Epithelial cell of proximal tubule (primary cell): ENCODE data around the gene OR5B12. TPM values are rescaled to one million over a fixed set of nuclear protein-coding genes. Genes with fewer than 3 reads are reported as not detected.

Experiments used
- DNase-seq: peaks from one replicate; pipeline ENCODE4 v3.0.0-alpha.2; 2011; ENCODE audit warnings: low read depth
- H3K4me3 ChIP-seq: 2 replicates; pipeline ENCODE4 v1.5.1; 2011; ENCODE audit warnings: low read depth, mild to moderate bottlenecking, low read length
- total RNA-seq: library from RNA; depleted of rRNA; stranded (reverse); fragments of >200 nt; gene quantifications from 2 replicates; pipeline ENCODE4 v1.2.3, GENCODE V29; 2015
- TF ChIP-seq, protein P1 (sequence below): conservative IDR thresholded peaks from 2 replicates; pipeline ENCODE4 v1.5.1; 2012; ENCODE audit warnings: low read depth, mild to moderate bottlenecking, low read length

Gene OR5B12
- total RNA-seq, 1 donor from 2014 or later = not detected

DNA sequence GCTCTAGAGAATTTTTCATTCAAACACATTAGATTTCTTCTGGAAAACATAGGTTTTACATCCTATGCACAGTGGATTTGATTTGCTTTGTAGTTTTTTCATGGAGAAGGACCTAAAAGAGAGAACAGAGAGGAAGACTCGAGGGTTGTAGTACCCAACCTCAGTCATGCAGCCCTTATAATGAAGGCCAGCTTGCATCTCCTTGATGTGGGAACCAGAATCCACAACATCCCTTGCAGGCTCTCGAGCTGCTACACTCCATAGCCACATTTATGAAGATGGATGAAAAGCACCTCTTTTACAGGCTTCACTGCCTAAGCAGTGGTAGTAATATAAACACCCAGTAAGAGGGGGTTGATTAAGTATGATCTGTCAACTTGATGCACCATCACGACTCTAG is 9.5 kb upstream of the OR5B12 start:
- TF ChIP-seq, protein P1, sequence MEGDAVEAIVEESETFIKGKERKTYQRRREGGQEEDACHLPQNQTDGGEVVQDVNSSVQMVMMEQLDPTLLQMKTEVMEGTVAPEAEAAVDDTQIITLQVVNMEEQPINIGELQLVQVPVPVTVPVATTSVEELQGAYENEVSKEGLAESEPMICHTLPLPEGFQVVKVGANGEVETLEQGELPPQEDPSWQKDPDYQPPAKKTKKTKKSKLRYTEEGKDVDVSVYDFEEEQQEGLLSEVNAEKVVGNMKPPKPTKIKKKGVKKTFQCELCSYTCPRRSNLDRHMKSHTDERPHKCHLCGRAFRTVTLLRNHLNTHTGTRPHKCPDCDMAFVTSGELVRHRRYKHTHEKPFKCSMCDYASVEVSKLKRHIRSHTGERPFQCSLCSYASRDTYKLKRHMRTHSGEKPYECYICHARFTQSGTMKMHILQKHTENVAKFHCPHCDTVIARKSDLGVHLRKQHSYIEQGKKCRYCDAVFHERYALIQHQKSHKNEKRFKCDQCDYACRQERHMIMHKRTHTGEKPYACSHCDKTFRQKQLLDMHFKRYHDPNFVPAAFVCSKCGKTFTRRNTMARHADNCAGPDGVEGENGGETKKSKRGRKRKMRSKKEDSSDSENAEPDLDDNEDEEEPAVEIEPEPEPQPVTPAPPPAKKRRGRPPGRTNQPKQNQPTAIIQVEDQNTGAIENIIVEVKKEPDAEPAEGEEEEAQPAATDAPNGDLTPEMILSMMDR = no peak
- H3K4me3 ChIP-seq = no peak overlapping the region
- no peak for DNase-seq

DNA sequence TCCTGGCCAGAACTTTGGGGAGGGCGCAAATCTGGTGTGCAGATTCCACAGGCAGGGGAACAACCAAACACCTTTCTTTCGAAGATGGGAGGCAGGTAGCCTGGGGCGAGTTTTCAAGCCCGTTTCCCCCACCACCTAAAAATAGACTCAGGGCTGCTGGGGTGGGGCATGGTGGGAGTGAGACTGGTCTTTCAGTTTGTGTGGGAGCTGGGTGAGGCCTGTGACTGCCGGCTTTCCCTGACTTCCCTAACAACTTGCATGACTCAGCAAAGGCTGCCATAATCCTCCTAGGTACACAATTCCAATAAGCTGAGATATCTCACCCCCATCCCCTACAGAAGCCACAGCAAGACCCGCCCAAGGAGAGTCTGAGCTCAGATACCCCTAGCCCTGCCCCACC is 4.3 kb upstream of the OR5B12 start:
- DNase-seq = no peak
- TF ChIP-seq, protein P1 = no peak
- no peak overlapping the region for H3K4me3 ChIP-seq

GRCh38 chr11:58444300-58444699 is 2.3 kb upstream of the OR5B12 start:
- TF ChIP-seq, protein P1 = no peak
- no peak overlapping the region for H3K4me3 ChIP-seq
- DNase-seq = no peak

DNA sequence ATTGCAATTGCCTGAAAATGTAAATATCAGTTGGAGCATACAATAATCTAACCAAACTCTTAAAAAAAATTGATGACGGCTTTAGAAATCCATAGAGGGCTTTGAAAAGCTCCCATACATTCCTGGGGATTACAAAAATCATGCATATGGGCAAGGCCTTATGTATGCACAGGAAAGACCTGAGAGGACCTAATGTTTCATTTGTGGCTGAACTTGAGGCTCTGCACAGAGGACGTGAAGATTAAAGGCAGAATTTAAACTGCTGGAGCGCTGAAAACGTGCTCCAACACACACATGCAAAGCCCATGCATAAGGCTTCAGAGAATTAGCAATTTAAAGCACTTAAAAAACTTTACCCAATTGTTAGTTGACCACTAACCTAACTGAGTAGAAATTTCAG is 3.5 kb downstream of the OR5B12 start:
- no peak for DNase-seq
- TF ChIP-seq, protein P1 = no peak

DNA sequence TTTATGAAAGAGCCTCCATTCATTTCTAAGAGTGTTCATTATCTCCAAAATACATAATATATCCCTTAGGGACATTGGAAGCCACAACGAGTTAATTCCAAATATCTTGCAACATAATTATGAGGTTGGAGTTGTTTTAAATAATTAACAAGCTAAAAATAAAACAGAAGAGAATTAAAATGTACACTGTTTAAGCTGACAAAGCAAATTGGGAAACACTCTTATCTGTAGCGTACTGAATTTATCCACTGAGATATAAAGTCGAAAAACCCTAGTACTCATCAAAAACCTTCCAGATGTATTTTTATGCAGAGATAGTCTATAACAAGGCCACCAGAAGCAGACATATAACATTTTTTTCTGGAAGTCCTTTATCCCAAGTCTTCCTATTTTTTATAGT is 7.8 kb downstream of the OR5B12 start:
- TF ChIP-seq, protein P1 = no peak
- no peak for DNase-seq
- no peak overlapping the region for H3K4me3 ChIP-seq

More for the DNA sequence above, 3.5 kb downstream of the OR5B12 start:
- H3K4me3 ChIP-seq = no peak overlapping the region

DNA sequence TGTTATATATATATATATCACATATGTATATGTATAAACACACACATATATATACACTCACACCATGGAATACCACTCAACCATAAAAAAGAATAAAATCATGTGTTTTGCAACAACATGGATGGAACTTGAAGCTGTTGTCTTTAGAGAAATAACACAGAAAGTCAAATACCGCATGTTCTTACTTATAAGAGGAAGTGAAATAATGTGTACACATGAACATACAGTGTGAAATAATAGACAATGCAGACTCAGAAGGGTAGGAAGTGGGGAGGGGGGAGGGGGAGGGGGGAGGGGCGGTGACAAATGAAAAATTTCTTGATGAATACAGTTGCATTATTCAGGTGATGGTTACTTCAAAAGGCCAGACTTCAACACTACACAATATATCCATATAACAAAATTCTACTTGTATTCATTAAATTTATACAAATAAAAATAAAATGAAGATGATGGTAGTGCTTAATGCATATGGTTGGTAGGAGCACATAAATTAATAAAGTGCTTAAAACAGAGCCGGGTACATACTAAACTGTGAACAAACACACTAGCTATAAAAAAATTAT is 8.3 kb downstream of the OR5B12 start:
- DNase-seq = no peak
- TF ChIP-seq, protein P1 = no peak
- no peak overlapping the region for H3K4me3 ChIP-seq

DNA sequence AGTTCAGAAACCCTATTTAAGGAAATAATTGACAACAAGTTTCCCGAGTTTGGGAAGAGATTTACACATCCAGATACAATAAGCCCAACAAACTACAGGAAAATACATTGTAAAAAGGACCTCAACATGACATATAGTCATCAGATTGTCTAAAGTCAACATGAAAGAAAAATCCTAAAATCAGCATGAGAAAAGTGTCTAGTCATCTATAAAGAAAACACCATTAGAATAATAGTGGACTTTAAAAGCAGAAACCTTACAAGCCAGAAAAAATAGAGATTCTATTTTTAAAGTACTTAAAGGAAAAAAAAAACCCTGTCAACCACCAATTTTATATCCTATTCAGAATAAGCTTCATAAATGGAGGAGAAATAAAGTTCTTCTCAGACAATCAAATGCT is 12.8 kb downstream of the OR5B12 start:
- TF ChIP-seq, protein P1 = no peak
- H3K4me3 ChIP-seq = no peak overlapping the region
- DNase-seq = no peak
